NCI-H1105 treated with DMSO at 0.1 percent for 48 hours (cell line): ENCODE measurements around the gene DAGLA.

Experiments used
- DNase-seq: peaks from one replicate; lab custom pipeline; 2025; lab: John Stamatoyannopoulos, UW

The DAGLA gene

DNA sequence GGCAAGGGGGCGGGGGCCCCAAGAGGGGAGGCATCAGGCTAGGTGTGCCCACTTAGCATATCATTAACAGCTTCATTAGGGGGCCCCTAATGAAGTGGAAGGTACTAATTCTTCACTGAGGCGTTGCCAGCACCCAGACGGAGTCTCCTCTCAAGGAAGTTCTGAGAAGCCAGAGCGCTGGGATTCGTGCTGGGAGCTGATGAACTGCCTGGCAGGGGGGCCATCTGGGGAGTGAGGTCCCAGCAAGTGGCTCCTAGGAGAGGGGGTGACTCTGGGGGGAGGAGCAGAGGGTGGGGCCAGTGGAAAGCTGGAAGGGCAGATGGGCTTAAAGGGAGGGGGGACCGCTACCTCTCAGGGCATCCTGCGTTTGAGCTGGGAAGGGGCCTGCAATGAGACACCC, 29.8 kb downstream of the DAGLA start:
- DNase-seq, result no peak

DNA sequence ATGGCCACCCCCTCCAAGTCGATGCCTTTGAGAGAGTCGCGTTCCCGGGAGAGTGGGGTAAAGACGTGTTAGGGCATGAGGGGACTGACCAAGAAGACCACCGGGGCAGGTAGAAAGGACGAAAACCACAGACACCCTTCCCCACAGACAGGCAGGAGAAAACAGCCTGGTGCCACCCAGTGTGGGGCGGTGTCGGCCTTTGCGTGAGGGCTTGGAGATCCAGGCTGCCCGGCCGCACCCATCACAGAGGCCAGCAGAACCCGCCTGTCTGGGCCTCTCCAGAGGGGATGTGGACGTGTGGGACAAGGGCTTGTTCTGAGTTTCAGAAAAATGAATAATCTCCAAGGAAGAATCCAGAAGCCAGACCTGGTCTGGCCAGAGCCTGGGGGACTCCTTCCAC, 30.8 kb downstream of the DAGLA start:
- DNase-seq, result no peak

DNA sequence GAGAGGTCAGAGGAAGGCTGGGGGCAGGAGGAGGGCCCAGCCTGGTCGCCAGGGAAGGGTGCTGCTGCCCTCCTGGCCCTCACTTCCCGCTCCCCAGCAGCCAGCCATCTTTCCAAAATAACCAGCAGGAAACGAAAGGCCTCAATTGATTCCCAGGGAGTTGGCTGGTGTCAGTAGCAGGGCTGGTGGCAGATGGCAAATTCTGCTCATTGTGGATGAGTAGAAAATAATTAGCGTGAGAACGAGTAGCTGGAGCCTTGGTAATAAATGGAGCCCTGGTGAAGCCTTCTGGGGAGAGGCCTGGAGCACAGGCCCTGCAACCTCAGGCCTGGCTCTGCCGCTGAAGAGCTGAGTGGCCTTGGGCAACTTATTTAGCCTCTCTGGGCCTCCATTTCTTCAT, 31.3 kb downstream of the DAGLA start:
- DNase-seq, result no peak

DNA sequence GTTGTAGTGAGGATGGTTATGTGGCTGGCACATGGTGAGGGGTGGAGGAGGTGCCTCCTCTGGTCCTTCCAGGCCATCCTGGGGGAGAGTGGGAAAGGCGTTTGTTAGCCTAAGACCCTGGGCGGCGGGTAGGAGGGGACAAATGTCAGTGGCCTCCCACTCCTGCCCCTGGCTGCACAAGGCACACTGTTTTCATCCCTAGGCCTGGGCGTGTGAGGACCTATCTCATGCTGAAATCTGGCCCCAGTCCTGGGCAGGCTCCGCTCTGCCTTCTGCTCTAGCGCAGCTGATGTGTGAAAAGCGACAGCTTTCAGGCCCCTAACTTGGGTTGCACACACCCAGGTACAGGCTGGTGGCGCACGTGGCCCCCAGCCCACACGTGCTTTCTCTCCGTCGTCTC, 32.1 kb downstream of the DAGLA start:
- no peak for DNase-seq

DNA sequence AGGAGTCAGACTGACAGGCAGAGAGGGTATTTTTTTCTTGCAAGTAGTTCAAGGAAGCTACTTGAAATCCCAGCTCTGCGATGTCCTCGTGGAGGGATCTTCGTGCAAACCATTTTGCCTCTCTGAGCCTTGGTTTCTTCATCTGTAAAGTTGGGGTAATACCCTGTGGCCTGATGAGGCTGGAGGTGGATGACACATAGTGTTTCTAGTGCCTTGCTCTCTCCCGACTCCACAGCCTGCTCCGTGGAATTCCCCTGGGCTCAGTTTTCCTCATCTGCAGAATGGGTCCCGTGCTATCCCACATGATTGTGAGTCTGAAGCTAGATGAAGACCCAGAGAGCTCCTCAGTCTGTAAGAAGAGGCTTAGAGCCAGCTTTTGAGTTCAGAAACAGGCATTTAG, 32.7 kb downstream of the DAGLA start:
- no peak for DNase-seq

DNA sequence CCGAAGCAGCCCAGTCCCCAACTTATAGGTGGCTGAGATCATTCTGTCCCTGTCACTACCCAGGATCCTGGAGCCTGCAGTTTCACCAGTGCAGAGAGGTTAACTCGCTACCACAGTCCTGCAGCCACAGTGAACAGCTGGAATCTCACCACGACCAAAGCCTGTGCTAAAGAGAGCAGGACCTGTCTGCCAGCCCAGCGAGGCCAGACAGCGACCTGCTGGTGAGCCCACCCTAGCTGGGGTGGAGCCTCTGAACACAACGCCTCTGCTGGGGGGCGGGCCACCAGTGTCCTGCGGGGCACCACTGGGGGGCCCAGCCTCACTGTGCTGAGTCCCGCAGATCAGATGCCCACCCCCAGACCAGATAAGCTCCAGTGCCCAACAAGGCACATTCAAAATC, 33.3 kb downstream of the DAGLA start:
- DNase-seq, result no peak

DNA sequence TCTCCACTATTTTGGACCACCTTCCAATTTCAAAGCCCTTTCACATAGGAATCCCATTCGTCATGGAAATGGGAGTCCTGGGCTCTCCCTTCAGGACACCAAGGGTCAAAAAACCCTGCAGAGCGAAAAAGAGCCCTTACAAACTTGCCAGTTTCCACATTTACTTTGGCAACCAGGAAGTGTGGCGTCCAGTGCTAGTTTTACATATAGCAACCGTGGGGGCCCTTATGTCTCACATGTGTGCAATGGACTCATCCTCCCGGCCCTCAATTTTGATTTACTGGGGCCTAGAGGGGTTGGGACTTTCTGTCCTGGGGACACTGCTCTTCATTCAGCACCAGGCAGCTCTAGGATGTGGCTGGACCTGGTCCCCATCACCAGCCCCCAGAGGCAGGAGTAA, 33.7 kb downstream of the DAGLA start:
- no peak for DNase-seq

DNA sequence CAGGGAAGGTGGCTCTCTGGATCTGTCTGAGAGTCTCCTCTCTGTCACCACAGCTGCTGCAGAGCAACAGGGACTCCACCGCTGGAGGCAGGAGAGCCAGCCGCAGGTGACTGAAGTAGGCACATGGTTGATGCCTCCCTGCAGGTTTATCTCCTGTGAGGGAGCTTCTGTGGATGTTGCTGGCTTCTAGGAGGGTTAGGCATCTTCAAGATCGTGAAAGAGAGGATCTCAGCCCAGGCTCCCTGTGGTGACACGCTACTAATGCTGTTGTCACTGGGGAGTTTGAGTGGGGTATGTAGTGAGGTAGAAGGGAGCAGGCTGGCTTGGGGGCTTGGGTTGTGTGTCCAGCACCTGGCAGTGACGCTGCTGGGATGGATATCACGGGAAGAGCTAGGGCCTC, 34.1 kb downstream of the DAGLA start:
- no peak for DNase-seq

DNA sequence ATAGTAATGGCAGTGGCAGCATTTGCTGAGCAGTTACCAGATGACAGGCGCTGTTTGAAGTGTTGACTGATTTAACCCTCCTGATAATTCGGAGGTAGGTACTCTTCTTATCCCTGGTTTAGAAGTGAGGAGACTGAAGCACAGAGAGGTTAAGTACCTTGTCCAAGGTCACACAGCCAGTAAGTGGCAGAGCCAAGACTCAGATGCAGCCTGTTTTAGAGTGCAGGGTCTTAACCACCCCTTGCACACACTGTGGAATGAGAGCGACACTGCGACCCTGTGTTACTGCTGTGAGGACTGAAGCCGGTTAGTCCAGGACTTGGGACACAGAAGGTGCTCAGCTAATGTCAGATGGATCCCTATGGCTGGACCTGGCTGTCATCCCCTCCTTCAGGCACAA, 34.7 kb downstream of the DAGLA start:
- DNase-seq, result no peak

DNA sequence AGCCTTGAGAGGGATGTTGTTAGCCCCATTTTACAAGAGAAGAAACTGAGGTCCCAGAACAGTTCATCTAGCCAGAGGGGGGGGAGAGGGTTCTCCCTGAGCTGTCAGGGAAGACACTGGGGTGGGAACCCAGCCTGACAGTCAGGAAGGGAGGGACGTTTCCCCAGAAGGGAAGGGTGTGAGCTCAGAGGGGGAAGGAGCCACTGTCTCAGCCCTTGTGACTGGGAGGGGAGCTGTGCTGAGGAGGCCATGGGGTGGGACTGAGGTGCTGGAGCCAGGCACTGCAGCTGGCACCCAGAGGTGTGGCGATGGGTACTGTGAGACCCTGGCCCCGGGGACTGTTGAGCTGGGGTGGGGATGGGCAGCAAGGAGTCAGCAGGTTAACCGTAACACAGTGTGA, 35.7 kb downstream of the DAGLA start:
- no peak for DNase-seq

DNA sequence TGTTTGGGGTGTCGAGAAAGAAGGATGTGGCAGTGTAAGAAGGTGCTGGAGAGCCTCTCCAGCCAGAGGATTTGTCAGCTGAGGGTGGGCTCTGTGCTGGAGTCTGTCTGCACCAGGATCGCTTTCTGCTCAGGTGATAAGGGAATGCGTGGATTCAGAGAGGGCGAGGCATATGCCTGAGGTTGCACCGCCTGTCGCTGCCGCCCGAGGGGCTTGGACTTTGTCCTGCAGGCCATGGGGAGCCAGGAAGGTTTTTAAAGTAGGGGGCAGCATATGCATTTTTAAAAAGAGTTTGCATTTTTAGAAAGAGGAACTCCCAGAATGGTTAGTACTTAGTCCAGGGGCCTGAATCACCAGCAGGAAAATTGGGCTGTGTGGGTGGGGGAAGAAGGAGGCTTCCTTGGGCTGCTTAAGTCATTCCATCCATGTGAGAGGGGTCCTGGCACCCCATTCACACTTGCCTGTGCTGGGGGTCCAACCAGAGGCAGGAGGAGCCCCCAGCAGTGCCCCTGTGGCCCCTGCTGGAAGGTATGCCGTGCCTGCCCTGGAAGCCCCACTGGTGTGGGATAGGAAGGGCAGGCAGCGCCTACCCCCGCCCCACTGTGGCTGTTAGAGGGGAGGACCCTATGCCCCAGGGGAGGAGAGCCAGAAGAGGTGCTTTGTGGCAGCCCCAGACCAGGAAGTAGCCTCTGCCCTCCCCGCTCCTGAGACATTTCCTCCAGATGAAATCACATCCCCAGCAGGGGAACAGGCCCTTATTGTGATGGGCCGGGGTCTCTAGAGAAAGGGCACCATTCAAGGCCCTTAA, 36.5 kb downstream of the DAGLA start:
- no peak for DNase-seq

DNA sequence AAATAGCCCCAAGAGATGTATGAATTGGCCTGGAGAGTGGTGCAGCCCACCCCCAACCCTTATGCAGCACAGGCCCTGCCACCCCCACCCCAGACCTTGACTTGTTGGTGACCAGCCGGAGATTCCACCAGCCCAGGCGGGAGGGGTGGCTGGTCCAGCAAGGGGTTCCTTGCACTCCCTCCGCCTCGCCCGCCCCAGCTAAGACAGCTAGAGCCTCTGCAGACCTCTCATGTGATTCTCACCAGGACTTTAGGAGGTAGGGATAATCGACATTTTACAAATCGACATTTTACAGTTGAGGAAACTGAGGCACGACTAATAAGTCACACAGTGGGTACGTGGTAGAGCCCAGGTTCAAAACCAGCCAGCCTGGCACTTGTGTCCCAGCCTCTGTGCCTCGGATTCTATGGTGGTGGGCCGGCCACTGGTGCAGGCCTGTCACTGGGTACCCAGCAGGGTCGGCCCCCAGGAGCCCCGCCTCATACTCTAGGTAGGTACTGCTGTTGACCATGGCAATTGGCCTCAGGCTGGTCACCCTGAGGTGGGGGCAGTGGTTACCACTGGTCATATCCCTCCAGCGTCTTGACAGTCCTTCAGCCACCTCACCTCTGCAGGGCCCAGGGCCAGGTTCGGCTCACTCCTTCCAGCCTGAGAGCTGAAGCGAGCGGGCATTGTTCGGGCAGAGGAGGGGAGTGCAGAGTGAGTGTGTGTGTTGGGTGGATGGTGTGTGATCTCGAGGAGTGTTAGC, 37.3 kb downstream of the DAGLA start:
- no peak for DNase-seq

DNA sequence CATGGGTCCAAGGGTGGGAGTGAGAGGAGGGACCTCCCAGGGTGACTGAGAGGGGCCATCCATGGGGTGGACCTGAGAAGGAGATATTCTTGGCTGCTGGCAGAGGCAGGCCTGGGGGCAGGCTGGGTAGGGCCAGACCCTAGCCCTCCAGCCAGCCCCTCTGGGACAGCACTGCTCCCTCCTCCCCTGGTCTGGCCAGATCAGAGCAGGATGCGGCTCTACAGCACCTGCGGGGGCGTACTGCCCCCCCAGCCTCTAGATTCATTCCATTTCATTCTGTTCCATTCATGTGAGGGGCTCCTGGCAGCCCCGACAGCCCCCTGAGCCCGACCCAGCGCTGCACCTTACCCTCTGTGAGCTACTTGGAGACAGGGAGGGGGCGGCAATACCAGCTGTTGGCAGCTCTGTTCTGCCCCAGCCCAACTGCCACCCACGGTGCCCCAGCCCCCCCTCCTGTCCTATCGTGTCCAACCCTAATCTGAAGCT, 37.9 kb downstream of the DAGLA start:
- DNase-seq, result no peak

DNA sequence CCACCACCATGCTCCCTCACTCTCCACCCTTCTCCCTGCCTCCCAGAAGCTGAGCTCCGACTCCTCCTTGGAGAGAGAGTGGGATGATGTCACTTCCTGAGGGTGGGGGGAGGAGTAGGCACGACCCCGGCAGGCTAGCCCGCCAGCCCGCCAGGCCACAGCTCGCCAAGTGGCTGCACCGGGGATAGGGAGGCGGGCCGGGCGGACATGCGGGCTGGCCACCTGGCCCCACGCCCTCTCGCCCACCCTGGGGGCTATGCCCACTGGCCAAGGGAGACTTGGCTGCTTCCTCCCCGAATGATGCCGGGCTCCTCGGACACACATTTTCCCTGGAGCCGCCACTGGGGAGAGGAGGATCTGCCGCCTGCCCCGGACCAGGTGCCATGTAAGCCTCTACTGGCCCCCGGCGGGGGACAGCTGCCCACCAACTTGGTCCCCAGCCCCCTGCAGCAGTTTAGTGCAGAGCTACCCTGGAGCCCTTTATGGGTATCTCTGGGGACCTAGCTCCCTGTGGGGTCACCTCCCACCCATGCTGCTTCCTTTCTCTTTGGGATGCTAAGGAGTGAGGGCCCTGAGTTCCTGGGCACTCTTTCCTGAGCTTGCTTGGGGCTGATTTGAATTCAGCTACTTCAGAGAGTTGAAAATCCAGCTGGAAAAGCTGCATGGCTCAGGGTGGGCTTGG, 38.6 kb downstream of the DAGLA start:
- DNase-seq, result no peak

DNA sequence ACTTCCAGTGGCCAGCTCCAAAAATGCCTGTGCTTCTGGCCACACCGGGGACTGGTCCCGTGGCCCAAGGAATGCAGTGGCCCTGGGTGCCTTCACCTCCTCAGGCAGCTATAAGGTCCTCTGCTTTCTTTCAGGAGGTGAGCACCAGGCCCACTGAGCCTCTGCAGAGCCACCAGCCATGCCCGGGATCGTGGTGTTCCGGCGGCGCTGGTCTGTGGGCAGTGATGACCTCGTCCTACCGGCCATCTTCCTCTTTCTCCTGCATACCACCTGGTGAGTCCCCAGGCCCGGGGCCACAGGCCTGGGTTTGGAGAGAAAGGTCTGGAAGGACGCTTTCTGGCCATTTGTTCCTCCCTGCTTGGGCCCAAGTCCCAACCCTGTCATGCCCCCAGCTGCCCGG, 39.8 kb downstream of the DAGLA start:
- no peak for DNase-seq

DNA sequence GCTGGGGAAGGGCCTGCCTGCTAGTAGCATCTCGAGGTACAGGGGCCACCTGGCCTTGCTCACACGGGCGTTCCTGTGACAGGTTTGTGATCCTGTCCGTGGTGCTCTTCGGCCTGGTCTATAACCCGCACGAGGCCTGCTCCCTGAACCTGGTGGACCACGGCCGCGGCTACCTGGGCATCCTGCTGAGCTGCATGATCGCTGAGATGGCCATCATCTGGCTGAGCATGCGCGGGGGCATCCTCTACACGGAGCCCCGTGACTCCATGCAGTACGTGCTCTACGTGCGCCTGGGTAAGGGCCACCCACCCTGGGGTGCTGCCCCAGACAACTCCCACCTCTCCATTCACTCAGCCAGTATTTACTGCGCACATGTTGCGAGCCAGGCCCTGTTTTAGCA, 40.4 kb downstream of the DAGLA start:
- no peak for DNase-seq

DNA sequence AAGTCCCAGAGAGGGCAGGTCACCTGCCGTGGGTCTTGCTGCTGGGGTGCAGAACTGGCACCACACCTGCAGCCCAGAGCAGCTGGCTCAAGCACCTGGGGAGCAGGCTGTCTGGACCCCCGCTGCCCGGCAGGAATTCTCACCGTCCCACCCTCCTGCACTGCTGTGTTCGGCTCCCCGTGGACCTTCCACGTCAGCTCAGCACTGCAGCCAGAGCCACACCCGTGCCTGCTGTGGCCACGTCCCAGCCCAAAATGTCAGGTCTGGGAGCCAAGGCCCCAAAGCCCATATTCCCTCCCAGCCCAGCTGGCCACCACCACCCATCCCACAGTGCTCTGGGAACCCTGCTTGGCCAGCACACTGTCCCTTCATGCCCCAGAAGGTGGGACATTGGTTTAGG, 44.2 kb downstream of the DAGLA start:
- no peak for DNase-seq

DNA sequence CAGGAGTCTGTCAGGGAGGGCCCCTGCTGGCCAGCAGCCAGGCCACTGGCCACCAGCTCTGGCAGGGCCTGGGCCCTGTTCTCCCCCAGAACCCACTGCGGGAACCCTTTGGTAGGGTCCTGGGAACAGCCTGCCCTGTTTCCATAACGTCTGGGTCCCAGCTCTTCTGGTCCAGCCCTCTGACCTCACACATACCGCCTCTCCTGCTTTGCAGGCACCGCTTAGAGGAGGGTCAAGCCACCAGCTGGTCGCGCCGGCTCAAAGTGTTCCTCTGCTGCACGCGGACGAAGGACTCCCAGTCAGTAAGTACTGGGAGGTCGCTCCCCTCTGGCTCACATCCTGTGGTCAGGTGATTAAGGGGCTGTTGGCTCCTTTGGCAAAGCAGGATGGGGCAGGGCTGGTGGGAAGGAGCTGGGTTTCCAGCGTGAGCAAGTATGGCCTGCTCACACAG, 45.6 kb downstream of the DAGLA start:
- DNase-seq, result no peak

DNA sequence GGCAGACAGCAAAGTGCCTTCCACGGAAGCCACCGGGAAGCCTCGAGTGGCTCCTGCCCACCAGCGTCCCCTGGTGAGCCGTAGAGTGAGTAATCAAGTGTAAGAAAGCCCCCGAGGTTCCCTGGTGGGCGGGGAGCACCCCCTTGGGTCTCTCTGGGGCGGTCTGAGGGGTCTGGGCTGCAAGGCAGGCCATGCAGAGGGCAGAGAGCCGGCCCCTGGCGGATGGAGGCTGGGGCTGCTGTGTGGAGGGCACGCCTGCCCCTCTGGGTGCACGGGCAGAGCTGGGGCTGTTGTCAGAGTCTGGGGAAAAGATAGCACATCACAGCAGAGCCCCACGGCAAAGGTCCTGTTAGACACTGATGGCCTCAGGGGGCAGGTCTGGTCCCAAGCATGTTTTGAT, 46.6 kb downstream of the DAGLA start:
- no peak for DNase-seq

DNA sequence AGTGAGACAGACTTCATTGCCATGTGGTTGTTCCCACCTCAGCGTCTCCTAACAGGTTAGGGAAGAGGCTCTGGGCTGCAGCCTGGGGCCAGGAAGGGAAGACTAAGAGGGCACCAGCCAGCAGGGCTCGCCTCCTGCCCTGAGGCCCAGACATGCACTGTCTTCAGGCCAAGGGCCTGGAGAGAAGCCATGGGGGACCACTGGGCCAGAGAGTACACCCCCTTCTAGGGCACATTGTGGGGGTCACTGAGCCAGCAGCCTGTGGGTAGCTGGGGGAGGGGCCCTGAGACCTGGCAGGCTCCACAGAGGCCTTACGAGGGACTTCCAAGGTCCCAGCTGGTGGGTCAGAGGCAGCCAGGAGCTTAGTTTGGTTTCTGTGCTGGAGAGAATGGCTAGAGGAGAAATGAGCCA, 47.2 kb downstream of the DAGLA start:
- DNase-seq, result no peak

DNA sequence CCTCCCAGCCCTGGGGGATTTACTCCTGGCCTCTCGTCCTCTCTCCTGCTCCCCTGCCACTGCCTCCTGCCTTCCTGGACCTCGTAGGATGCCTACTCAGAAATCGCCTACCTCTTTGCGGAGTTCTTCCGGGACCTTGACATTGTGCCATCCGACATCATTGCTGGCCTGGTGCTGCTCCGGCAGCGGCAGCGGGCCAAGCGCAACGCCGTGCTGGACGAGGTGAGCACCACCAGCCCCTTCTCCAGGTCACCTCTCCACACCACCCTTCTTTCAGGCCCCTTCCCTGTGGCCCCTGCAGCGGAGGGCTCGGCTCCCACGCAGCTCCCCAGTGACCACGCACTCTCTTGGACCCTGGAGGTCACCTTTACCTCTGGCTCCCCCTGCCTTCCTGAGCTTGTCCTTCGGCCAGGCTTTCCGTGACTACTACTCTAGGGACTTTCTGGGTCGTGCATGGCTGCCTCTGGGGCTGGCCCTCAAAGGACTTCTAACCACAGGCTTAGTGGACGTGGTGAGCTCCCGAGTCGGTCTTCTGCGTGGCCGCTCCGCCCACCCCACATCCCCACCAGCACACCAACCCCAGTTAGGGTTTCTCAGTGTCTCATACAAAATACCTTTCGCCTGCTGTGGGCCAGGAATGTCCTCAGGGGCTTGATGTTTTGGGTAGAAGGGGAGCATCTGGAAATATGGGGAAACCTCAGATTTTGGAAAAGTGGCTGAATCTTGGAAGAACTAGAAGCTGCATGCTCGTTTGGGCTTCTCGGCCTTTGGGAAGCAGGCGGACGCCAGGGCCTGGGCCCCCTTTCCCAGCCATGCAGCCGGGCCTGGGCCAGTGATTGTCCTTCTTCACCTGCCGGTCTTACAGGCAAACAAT, 48.1 kb downstream of the DAGLA start:
- no peak for DNase-seq

DNA sequence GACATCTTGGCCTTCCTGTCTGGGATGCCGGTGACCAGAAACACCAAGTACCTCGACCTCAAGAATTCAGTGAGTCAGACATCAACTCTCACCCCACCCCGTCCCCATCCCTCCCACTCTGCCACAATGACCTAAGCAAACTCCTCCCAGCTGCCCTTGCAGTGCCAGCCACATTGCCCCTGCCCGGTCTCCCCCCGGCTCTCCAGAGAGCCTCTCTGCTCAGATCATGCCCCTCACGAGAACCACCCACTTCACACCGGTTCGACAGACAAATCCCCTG, 48.7 kb downstream of the DAGLA start:
- DNase-seq, result no peak
